ENCODE results near the gene ZNF618.

The ZNF618 gene

DNA sequence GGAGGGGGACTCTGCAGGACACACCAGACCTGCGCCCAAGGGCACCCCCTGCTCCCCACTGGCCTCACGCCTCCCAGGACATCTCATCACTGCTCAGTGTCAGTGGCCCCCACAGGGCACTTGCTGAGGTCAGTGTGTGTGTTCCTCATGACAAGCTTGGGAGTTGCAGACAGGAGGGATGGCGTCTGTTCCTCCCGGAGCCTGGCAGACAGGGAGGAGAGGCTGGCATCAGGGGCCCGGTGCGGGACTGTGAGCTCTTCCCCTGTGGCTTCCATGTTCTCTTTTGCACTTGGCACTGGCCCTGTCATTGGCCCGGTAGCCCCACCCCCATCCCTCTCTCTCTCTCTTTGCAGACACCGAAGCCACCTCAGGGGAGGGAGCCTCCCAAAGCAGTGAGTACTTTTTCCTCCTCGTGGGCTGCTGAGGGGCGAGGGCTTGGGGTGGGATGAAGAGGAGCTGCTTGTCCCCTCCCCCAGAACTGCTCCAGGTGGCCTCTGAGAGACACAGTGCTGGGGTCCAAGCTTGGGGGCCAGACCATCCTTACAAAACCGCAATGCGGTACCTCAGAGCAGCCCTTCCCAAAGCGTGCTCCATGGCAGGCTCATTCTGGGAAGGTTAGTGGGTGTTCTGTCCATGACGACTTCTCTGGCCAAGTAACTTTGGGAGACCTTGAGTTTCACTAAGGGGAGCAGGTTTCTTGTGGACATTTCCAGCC lies 126.3 kb downstream of the ZNF618 start:
- DNase-seq = no peak

DNA sequence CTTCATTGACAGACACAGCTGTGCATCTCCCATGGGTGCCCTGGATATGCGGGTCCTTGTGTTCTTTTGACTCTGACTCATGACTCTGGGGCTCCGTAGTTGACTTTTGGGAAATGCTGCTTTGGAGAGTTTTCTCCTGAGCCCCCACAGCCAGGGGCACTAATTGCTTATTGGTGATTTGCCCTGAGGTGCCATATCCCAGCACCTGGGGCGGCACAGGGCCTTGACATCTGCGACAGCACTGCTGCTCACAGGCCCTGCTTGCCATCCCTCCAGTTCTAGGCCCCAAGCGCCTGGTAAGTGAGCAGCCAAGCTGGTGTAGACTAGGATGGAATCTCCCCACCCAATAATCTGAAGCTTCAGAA lies 126.9 kb downstream of the ZNF618 start:
- DNase-seq = peak in 1 of 2 donors; percentile 3

DNA sequence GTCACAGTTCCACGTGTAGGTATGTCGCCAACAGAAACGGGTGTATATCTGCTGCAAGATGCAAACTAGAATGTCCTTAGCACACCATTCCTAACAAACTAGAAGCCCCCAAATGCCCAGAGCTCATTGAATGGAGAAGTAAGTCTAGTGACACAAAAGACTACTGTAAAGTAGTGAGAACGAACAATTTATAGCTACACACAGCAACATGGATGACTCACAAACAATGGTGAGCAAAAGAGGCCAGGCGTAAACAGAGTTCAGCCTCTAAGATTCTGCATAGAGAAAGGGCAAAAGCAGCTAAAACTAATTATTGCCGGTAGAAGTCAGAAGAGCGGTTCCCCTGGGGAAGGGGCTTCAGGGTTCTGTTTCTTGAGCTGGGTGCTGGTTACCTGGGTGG lies 127.2 kb downstream of the ZNF618 start:
- no peak for DNase-seq

DNA sequence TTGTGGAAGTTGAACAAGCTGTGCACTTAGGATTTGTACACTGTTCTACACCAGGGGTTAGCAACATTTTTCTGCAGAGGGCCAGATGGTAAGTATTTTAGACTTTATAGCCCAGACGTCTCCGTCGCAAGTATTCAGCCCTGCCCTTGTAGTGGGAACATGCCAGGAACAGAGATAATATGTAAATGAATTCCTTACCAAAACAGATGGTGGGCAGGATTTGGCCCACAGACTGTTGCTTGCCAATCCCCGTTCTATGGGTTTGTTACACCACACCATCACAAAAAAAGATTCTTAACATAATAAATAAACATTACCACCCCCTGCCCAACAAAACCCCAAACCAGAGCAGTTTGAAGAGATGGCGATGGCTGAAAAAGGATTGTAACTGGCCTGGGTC lies 127.6 kb downstream of the ZNF618 start:
- no peak for DNase-seq

DNA sequence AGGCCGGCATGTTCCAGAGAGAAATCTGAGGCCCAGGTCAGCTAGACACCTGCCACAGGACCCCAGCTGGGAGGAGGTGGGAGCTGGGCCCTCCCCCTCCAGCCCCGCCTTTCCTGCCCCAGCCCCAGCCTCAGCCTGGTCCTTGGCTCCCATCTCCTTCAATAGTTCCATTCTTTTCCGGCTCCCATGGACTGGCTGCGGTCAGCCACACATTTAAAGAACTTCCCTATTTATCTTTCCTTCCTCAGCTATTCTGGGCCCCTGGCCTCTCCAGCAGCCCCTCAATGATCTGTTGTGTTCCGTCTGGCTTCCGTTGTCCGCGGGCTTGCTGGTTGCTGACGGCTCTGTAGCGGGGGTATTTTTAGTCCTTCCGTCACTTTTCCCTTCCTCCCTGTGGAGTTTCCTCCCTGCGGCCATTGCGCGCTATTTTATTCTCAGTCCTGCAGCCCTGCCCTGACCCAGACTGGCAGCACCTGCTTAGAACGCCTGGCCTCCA lies 128.2 kb downstream of the ZNF618 start:
- peak in 1 of 2 donors; percentile 10 for DNase-seq

DNA sequence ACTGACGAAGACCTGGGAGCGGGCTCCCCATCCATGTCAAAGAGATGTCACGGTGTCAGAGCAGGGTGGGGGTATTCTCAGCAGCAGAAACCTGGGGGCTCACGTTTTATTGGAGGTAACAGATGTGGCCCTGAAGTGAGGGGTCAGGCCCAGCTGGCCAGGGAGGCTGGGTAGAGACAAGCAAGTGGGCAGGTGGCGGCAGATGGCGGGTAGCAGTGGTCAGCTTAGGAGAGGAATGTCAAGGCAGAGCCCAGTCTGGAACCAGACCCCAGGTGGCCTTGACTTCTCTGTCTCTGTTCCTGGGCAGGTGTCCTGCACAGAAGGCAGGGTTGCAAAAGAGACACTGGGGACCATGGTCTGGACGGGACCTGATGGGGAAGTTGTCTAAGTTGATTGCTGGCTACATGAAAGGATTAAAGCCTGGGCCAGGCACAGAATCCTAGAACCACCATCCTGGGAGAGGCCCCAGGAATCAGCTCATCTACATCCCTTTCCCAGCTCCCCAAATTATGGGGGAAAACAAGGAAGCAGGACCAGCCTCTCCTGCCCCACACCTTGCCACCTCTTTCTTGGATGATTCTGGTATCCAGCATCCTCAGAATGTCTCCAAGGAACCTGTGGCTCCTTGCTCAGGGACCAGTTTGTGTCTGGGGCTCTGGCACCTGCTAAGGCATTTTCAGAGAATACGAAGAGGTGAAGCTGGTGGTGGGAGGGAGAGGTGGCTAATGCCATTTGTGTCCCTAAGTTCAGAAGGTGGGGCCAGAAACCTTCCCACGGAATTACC lies 129.5 kb downstream of the ZNF618 start:
- peak in 1 of 2 donors; percentile 7 for DNase-seq

DNA sequence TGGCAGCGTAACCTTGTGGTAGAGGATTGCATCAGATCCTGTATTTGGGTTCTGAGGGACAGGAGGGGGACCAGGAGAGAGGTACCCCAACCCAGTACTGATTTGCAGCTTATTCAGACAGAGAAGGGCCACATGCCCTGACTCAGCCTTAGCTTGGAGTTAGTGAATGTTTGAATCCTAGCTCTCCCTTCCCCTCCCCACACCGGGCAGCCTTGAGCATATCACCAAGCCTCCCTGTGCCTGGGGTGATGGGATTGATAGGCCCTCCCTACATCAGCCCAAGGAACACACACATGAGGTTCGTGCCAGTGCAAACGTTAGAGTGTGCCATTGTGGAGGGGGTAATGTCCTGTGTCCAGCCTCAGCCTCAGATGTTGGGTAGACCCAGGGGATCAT lies 130.0 kb downstream of the ZNF618 start:
- DNase-seq = no peak

DNA sequence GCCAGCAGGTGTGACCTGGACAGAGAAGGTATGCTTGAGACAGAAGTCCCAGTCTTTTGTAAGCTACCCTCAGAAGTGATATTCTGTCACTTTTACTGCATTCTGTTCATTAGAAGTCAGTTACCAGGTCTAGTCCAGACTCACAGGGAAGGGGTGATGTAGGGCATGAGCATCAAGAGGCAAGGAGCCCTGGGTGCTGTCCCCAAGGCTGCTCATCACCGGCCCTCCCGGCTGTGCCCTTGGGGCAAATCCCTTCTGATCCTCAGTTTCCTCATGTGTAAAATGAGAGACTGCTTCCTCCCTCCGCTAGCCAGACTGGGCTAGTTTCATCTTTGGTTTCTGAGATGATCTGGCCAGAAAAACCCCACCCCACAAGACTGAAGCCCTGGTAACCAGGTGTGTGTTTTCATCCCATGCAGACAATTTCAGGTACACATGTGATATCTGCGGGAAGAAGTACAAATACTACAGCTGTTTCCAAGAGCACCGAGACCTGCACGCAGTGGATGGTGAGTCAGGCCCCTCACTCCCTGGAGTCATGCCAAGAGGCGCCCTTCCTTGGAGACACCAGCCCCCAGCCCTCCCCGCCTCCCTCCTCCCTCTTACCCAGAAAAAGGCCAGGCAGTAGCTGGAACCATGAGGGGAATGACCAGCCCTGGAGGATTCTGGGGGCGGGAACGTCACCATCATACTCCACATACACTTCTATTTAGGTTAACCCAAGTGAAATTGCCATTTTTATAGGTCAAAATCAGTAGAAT lies 131.0 kb downstream of the ZNF618 start:
- DNase-seq = peak in 1 of 2 donors; percentile 7

DNA sequence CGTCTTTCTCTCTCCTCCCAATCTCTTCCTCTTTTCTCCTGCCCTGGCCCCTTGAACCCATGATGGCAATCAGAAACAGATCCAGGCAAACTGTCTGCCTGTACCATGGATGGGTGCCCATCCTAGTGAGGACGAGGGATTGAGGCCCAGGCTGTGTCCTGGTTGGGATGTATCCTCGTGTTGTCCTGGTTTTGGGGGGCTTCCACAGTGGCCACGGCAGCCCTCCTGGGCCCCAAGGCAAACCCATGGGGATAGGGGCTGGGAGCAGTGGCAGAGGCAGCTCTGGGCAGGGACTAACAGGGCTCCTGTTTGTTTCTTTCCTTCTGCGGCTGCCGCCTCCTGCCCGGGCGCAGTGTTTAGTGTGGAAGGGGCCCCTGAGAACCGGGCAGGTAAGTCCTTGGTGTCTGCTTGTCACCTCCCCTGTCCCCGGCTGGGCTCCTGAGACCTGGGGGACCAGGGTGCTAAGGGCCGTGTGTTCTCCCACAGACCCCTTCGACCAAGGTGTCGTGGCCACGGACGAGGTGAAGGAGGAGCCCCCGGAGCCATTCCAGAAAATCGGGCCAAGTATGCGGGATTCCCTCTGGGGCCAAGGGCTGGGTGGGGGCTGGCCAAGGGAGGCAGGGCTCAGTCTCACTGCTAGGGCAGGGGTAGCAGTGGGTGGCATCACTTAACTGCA lies 132.0 kb downstream of the ZNF618 start:
- peak in 1 of 2 donors; percentile 7 for DNase-seq

DNA sequence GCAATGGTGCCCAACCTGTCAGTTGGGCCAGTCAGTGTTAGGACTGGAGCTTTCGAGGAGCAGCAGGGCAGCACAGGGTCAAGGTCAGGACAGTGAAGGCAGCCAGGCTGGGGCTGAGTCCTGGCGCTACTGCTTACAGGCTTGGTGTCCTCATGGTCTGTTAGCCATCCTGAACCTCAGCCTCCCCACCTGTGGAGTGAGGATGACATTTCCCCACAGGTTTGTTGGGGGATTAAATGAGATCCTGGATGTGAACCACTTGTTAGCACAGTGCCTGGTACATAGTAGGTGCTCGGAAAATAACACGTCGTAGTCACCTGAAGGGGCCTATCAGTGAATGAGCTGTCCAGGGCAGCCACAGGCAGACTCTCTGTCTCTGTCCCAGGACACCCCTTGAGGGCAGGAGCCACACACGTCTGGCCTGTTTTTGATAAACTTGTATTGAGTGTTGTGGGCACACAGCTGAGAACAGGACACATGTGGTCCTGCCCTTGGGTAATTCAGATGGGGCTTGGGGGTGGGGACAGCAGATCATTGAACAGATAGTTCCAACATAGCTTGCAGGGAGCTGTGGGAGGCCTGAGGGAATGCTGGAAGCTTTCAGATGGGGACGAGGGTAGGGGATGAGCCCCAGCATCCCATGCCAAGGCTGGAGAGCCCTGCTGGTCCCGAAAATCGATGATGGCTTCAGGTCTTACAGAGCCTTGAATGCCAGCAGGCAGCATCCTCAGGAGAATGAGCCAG lies 132.7 kb downstream of the ZNF618 start:
- peak in 1 of 2 donors; percentile 8 for DNase-seq

DNA sequence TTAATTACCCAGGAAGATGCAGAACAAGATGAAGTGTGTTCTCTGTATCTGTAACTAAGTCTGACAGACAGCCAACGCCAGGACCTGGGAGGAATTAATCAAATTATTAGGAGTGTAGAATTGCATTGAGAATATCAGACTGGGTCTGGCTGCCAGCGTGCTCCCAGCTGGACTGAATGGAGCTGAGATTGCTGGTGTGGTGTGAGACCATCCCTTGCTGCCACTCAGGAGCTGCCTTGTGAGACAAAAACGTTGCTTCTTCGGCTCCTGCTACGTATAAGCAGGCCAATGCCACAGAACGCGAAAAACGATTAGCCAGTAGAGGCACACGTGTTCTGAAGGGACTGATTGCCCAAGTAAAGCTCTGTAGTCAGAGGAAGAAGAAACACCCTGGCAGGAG lies 135.2 kb downstream of the ZNF618 start:
- no peak for DNase-seq

DNA sequence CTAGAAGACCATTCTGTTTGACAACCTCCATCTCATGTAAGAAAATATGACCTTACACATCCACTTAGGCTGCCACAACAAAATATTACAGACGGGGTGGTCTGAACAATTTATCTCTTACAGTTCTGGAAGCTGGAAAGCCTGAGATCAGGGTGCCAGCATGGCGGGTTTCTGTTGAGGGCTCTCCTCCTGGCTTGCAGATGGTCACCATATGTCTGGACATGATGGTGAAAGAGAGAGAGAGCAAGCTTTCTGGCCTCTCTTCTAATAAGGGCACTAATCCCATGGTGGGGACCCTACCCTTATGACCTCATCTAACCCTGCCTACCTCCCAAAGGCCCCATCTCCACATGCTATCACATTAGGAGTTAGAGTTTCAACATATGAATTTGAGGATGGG lies 136.0 kb downstream of the ZNF618 start:
- no peak for DNase-seq

DNA sequence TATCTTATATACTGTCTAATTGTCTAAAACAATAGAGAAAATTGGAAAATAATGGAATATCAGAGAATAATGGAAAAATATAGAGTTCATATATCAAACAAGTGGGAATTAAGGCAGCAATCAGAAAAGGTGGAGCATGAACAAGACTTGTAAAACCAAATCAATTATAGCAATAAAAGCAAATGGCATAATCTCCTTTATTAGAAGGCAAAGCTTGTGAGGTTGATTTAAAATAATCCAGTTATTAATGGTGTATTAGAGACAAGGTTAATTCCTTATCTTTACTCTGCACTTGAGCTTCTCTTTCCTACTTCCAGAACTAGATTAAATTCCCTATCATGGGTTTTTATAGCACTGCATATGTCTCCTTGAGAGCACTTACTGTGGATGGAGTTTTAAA lies 137.9 kb downstream of the ZNF618 start:
- DNase-seq = no peak

DNA sequence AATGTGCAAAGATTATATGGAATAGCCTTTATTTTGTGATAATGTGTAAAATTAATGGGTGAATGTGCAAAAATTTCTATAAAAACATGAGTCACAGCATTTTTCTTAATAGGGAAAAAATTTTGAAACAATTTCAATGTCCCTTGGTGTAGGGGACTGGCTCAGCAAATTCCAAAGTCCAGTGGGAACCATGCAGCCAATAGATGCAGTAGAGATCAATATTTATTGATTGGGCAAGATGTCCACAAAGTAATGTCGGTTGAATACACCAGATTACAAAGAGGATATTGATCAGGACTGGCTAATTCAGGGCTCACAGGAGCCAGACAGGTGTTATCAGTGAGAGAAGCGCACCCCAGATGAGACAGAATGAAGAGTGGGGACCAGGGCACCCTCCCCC lies 139.5 kb downstream of the ZNF618 start:
- DNase-seq = no peak

DNA sequence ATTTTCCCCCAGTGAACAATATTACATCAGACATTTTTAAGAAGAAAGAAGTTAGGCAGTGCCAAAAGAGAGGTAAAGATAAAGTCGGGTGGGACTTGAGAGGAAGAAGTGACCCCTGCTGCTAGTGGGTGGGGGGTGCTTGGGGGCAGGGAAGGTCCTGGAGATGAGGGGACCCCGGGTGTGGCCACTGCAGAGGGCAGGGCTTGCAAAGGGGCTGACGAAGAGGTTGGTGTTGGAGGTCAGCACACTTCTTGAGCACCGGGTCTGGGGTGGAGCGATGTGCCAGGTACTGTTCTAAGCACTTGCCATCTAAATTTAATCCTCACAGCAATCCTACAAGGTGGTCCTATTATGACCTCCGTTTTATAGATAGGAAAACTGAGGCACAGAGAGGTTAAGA lies 140.0 kb downstream of the ZNF618 start:
- no peak for DNase-seq

DNA sequence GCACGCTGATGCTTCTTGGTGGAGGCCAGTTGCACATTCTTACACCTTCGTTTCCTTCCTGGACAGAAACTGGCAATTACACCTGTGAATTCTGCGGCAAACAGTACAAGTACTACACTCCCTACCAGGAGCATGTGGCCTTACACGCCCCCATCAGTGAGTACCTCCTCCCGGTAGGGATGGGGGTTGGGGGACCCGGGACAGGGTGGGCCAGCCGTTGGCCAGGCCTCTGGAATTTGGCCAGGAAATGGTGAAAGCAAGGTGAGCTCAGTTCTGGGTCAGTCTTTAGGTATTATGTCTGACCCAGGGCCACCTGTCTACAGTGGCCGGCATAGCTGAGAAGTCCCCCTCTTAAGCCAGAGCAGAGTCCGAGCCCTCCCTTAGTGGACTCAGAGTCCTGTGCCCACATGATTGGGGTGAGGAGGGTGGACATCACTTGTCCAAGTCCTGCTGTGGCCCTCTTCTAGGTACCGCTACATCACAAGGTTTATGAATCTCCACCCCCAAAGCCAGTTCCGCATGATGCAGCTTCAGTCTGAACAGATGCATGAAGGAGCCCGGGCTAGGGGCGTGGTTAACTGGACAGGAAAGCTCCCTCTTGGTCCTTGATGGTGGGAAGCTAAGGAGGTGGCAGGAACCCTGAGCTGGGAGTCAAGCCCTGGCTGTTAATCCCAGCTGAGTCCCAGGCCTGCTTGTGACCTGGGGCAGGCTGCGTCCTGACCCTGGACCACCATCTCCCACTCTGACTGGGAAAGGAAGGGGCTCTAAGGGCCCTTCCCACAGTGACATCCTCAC lies 140.7 kb downstream of the ZNF618 start:
- no peak for DNase-seq

DNA sequence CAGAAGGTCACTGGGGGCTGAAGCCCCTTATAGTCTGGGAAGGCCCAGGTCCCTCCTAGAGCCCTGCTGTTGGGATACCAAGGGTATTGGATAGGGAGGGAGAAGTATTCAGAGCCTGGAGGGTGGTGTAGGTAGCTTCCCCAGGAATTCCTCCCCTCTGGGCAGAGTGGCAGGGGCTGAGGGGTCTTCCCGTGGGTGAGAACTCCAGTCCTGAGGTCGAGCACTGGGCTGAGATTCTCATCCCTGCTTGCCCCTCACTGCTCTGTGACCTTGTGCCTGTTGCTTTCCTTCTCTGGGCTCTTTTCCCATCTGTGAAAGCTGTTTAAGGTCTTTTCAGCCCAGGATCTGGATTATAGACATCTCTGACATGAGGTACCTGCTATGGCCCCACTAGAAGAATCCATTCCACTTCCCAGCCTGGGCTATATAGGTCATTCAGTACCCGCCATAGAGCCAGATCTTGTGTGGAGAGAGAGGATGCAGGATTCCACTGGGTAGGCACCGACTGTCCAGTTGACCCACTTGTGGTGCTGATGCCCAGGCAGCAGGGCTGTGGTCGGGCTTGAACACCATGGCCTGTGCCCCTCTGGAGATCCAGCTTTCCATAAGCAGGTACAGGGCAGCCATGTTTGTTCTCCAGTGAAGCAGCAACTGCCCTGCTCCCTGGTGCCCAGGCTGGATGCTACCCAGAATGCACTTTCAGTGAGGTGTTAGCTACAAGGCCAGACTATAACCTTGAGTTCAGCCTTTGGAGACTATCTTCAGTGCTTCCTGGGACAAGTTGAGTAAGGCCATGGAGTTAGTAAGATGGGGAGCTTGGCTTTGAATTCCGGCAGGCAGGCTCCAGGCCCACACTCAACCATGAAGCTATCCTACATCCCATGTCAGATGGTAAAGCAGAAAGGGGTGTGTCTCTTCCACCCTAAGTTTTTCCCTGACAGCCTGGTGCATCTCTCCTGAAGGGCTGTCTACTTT lies 141.9 kb downstream of the ZNF618 start:
- DNase-seq = no peak

DNA sequence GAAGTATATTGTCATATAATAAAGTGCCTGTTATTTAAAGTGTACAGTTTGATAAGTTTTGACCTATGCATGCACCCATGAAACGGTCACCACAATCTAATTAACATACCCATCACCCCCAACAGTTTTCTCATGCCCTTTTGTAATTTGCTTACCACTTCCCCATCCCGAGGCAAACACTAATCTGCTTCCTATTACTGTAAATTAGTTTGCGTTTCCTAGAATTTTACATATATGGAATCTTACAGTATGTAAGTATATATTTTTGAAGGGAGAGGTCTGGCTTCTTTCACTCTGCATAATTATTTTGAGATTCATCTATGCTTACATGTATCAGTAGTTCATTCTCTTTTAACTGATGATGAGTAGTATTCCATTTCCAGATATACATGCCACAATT lies 145.5 kb downstream of the ZNF618 start:
- no peak for DNase-seq

DNA sequence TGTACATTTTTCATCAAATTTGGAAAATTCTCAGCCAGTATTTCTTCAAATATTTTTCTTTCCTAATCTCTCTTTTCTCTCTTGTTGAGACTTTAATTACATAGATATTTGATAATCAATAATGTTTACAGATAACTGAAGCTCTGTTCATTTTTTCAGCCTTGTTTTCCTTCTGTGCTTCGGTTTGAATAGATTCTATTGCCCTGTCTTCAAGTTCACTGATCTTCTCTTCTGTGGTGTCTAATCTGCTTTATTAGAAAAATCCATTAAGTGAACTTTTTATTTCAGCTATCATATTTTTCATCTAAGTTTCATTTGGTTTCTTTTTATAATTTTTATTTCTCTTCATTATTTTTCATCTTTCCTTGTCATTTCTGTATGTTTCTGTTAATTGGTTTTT lies 147.9 kb downstream of the ZNF618 start:
- no peak for DNase-seq

DNA sequence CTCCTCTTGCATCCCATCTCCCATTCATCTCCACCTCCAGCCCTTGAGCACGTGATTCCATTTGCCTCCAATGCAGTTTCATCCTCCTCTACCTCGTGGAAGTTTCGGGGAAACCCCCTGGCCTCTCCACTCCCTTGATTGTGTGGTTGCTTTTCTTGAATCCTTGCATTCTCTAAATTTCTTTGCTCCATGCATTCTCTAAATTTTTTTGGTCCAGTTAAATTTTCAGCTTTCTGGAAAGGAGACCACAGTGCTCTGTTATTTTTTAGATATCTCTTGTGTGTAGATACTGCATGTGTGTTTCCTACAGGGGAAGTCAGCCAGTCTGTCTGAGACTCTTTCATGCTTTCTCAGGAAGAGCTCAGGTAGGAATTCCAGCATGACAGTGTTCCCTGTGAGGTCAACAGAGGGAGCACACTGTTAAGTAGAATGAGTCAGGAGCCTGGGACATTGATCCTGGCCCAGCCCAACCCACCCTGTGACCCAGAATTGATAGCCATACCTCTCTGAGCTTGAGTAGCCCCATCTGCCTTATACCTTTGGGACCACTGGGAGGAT lies 149.2 kb downstream of the ZNF618 start:
- DNase-seq = no peak

All from CD4-positive, alpha-beta T cell treated with Interleukin-4 for 1 hour (primary cell).